HG02938 (cell line): ENCODE data around the gene ABCC9.

ENCODE experiments used
- ATAC-seq: cut with Tn5 transposase; IDR thresholded peaks from one replicate; pipeline ENCODE4 v1.9.1; 2021; ENCODE audit warnings: mild to moderate bottlenecking, moderate library complexity; ENCODE audit not compliant: unreplicated experiment

Gene ABCC9

GRCh38 chr12:21780786-21781185, 160.4 kb downstream of the ABCC9 start:
- ATAC-seq = no peak

- ATAC-seq = no peak
These were observed 165.1 kb downstream of the ABCC9 start for GRCh38 chr12:21776175-21776574.

GRCh38 chr12:21775133-21775820, 165.9 kb downstream of the ABCC9 start:
- ATAC-seq = no peak

- ATAC-seq = no peak
These were observed 166.7 kb downstream of the ABCC9 start, which contains the start of gene KCNJ8 for GRCh38 chr12:21774358-21775132. TSS of gene KCNJ8 (minus strand) at chr12:21774706. CDS start at chr12:21773616, 1,090 bp downstream.

GRCh38 chr12:21773806-21774205, 167.4 kb downstream of the ABCC9 start:
- ATAC-seq = no peak

GRCh38 chr12:21773263-21773741, 167.9 kb downstream of the ABCC9 start:
- no peak for ATAC-seq

GRCh38 chr12:21771311-21771710, 169.9 kb downstream of the ABCC9 start:
- no peak for ATAC-seq

GRCh38 chr12:21769307-21769706, 171.9 kb downstream of the ABCC9 start:
- no peak for ATAC-seq

GRCh38 chr12:21766403-21766802, 174.8 kb downstream of the ABCC9 start:
- ATAC-seq = no peak

- ATAC-seq = no peak
These were observed 176.3 kb downstream of the ABCC9 start for GRCh38 chr12:21764950-21765349.

GRCh38 chr12:21764065-21764464, 177.2 kb downstream of the ABCC9 start:
- no peak for ATAC-seq

- no peak for ATAC-seq
These were observed 177.7 kb downstream of the ABCC9 start for GRCh38 chr12:21763531-21763930.

GRCh38 chr12:21759737-21760136, 181.5 kb downstream of the ABCC9 start:
- ATAC-seq = no peak

GRCh38 chr12:21757735-21758134, 183.5 kb downstream of the ABCC9 start:
- no peak for ATAC-seq

- ATAC-seq = no peak
These were observed 184.5 kb downstream of the ABCC9 start for GRCh38 chr12:21756699-21757098.

- ATAC-seq = no peak
These were observed 189.7 kb downstream of the ABCC9 start for GRCh38 chr12:21751517-21751916.
